Measurements from ENCODE around the gene OR1D5. TPM values are rescaled to one million over a fixed set of nuclear protein-coding genes. Genes with fewer than 3 reads are reported as not detected.

The OR1D5 gene
- total and polyA plus RNA-seq, 2 donors (not counting 3 experiments of a cell fraction or from before 2014, with no cell fraction given) = not detected

DNA sequence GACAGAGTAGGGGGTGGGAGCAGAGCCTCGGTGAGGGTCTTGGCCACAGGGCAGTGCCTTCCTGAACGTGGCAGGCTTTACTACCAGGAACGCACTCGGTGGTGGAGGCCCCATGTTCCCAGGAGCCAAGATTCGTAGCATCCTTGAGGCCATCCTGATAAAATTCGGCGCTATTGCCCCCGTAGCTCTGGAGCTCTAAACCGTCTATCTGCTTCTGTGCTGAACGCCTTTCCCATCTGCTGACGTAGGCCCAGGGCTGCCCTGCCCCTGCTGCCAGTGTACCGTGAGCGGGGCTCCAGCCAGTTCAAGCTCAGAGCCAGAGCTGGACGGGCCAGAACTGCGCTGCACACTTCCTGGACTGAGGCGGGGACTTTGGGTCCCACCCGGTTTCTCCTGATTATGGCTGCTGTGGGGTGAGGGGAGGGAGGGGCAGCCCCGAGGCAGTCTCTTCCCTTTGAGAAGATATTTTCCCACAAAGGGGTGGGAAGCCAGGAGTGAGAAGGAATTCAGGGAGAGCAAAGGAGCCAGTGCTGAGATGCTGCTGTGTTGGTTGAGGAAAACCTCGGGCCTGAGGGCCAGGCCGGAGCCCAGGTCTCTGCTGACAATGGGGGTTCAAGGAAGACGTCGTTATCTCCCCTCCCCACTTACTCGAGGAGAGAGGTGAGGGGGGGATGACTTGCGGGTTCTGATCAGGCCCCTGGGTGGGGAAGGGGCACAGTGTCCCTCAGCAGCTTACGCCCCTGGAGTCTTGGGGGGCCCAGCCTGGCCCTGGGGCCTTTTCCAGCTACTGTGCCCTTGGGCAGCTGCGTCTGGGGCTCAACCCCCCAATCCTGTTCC lies 29.4 kb downstream of the OR1D5 start:
- no peaks in the 10 kb centered on the region for H3K9me3 ChIP-seq (replicated peaks; ENCODE audit: control insufficient read depth, insufficient read depth, low read length)
- no peak overlapping the region for H2AFZ ChIP-seq (ENCODE audit: low read depth, low read length)
- ChIA-PET POLR2A (no interaction called here), CTCF (interaction anchor here (1.6 kb wide), 2 partner anchors 21 to 104 kb away, joined by 4 read pairs; no protein-coding TSS in a partner anchor)
- TF ChIP-seq, protein P1, sequence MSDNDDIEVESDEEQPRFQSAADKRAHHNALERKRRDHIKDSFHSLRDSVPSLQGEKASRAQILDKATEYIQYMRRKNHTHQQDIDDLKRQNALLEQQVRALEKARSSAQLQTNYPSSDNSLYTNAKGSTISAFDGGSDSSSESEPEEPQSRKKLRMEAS (IDR thresholded peaks at IDR 0.05; ENCODE audit: insufficient read depth, insufficient read length) = no peak
- TF ChIP-seq MYC (IDR thresholded peaks at IDR 0.05; ENCODE audit: low read depth, low read length) = no peak
- TF ChIP-seq CTCF (IDR thresholded peaks at IDR 0.05; ENCODE audit: extremely low read depth in 1 of 2, insufficient read depth in 1 of 2, low read depth in 1 of 2, low read length in 2 of 2) = no peak
- TF ChIP-seq GATA2 (IDR thresholded peaks at IDR 0.05; ENCODE audit: insufficient read depth, insufficient read length, low read depth, low read length) = no peak
- no peak for TF ChIP-seq EZH2 (IDR thresholded peaks at IDR 0.05; ENCODE audit: borderline replicate concordance, low read depth, low read length, severe bottlenecking)
- TF ChIP-seq POLR2A (IDR thresholded peaks at IDR 0.05; ENCODE audit: low read depth, low read length) = no peak
- no peak for TF ChIP-seq POLR2AphosphoS5 (IDR thresholded peaks at IDR 0.05; ENCODE audit: insufficient read depth, low read depth, low read length)
- TF ChIP-seq FOS (IDR thresholded peaks at IDR 0.05; ENCODE audit: borderline replicate concordance, insufficient read depth, low read length) = no peak
- TF ChIP-seq JUN (IDR thresholded peaks at IDR 0.05; ENCODE audit: borderline replicate concordance, insufficient read depth, insufficient read length, low read depth) = no peak
- H3K79me2 ChIP-seq (ENCODE audit: control insufficient read depth, insufficient read depth, low read length) = no peaks in the 10 kb centered on the region
- H3K27ac ChIP-seq (ENCODE audit: insufficient read depth, low read depth, low read length) = no peak overlapping the region
- H4K20me1 ChIP-seq (replicated peaks; ENCODE audit: control insufficient read depth, extremely low read depth, insufficient read depth, low read length) = no peaks in the 10 kb centered on the region
- peaks cover 16% of the 10 kb centered on the region for H3K4me1 ChIP-seq (ENCODE audit: control insufficient read depth, extremely low read depth, insufficient read depth, low read length)
- BruUV-seq (replicated peaks) = no TSS peak
- no peak overlapping the region for H3K4me2 ChIP-seq (ENCODE audit: insufficient read depth, low read length)
- dilution Hi-C loops (cut with MboI; ENCODE audit: extremely low pct_ligation_motif_present, low sequenced_read_pairs) = no loop called here
- no peak overlapping the region for H3K9ac ChIP-seq (replicated peaks; ENCODE audit: extremely low read depth, insufficient read depth, low read length)
- FAIRE-seq (no peak), DNase-seq (ENCODE audit: low read depth, low spot score) (no peak)
- intact Hi-C loops (cut with micrococcal nuclease) = no loop called here
- no peaks in the 10 kb centered on the region for H3K9me1 ChIP-seq (replicated peaks; ENCODE audit: control insufficient read depth, extremely low read depth, insufficient read depth, low read length)
- no peak overlapping the region for H3K4me3 ChIP-seq (replicated peaks in 1 of 3; ENCODE audit: insufficient read depth in 1 of 3, low read depth in 1 of 3, low read length in 3 of 3)
- H3K36me3 ChIP-seq (ENCODE audit: control insufficient read depth in 2 of 2, extremely low read depth in 1 of 2, insufficient read depth in 2 of 2, low read length in 2 of 2) = no peaks in the 10 kb centered on the region
- peaks cover 2 to 7% of the 10 kb centered on the region in 2 experiments for H3K27me3 ChIP-seq (ENCODE audit: control insufficient read depth in 2 of 2, insufficient read depth in 2 of 2, low read length in 2 of 2)
